ENCODE results near the gene MCF2L2.

MCF2L2 gene

DNA sequence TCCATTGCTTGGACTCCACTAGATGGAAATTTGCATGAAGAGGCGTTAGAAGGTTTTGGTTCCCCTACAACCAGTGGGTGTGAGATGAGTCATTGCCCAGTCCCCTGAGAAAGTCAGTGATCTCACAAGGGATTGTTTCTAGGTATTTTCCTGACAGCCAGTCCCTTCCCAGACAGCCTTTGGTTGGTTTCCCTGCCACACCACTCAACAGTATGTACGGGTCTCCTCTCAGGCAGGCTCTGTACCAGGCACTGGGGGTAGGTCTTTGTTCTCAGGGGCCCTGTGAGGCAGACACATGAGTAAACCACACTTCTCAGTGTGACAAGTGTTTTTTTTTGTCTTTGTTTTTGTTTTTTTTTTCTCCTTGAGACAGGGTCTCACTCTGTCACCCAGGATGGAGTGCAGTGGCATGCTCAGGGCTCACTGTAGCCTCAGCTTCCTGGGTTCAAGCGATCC is 269.8 kb downstream of the MCF2L2 start:
- peak; percentile 38 for DNase-seq

DNA sequence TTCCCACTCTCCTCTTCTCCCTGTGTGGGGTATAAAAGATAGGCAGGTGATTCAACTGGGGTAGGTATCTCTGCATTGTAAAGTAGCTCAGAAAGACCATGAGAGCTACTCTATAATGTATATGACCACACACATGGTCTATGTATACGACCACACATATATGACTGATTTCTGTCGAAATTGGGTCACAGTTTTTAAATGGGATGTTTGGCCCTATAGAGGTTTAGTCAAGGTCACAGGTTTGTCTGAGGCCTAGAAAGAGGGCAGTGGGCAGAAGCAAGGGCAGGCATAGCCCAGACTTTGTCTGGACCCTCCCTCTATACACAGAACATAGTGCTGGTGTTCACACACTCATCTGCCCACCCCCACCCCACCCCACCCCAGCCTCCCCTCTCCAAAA is 270.3 kb downstream of the MCF2L2 start:
- DNase-seq, result no peak

- DNase-seq, result no peak
Observed at GRCh38 chr3:183156266-183156665, 272.2 kb downstream of the MCF2L2 start.

DNA sequence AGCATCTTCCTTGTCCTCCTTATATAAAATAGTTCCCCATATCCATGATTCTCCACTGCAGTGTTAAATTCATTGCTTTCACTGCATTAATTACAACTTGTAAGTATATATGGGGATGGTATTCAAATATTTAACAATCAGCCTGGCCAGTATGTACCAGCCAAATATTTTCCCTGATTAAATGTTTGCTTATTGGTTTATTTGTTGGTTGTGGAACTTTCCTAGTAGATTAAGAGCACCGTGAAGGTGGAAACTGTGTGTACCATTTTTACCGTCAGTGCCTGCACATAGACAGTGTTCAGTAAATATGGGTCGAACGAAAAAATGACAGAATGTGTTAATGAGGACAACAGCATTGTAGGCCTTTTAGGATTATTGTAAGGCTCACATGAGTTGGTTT is 272.9 kb downstream of the MCF2L2 start:
- no peak for DNase-seq

- no peak for DNase-seq
Observed at GRCh38 chr3:183153210-183153950, 275.0 kb downstream of the MCF2L2 start.

- no peak for DNase-seq
Observed at GRCh38 chr3:183151821-183152351, 276.5 kb downstream of the MCF2L2 start.

DNA sequence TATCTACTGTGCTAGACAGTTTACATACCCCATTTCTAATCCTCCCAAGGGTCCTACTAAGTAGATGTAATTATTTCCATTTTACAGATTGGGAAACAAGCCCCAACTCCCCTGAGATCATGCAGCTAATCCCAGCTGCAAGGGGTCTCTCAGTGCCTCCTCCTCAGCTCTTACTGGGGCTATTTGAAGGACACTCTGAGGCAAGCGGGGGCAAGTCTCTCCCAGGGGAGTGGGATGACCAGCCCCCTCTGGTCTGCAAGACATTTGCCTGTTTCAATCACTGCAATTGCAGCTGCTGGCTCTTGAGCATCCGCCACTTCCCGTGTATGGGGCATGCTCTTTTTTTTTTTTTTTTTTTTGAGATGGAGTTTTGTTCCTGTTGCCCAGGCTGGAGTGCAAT is 277.3 kb downstream of the MCF2L2 start:
- no peak for DNase-seq

DNA sequence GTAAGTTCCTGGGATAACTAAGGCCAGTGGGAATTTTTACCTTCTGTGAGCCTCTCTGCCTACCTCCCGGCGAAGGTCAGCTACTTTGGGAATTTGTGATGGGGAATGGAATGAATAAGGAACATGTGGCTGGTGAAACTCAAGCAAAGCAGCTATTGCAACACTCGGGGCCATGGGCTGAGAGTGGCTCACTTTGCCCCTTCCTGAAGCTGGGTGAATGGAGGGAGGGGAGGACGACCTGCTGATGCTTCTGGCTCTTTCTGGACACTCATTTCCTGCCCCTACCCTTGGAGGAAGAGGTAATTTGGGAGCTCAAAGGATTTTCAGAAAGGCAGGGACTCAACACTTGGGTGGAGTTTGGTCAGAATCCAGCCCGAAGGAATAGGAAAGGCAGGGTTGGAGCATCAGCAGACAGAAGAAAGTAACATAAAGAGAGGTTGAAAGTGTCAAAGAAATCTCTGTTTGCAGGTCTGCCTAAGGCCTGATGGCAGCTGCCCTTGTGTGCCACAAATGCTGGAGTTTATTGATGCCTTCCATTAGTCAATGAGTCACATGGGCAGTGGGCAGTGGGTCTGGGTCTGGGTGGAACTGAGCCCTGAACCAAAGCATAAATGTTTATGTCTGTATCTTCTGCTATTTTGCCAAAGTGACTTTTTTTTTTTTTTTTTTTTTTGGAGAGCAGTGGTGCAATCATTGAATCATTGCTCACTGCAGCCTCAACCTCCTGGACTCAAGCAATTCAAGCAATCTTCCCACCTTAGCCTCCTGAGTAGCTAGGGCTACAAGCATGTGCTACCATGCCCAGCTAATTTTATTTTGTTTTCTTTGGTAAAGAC is 278.3 kb downstream of the MCF2L2 start:
- DNase-seq, result no peak

DNA sequence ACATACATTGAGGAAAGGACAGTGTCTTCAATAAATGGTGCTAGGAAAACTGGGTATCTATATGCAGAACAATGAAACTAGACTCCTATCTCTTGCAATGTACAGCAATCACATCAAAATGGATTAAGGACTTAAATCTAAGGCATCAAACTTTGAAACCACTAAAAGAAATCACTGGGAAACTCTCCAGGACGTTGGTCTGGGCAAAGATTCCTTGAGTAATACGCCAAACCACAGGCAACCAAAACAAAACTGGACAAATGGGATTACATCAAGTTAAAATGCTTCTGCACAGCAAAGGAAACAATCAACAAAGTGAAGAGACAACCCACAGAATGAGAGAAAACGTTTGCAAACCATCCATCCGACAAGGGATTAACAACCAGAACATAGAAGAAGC is 280.4 kb downstream of the MCF2L2 start:
- DNase-seq, result no peak

DNA sequence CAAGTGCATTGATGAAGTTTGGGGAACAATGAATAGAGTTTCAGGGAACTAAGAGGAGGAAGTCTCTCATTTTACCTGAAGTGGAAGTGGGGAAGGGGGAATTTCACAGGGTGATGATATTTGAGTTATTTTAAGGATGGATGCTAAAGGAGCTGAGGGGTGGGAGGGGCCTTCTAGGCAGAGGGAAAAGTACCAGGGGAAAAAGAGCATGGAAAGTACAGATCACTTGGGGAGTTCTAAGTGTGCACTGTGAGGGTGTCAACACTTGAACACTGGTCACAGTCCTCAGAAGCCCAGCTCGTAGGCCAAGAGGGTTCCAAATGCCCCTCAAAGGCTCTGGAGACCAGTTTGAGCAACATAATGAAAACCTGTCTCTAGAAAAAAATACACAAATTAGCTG is 284.1 kb downstream of the MCF2L2 start:
- DNase-seq, result no peak

DNA sequence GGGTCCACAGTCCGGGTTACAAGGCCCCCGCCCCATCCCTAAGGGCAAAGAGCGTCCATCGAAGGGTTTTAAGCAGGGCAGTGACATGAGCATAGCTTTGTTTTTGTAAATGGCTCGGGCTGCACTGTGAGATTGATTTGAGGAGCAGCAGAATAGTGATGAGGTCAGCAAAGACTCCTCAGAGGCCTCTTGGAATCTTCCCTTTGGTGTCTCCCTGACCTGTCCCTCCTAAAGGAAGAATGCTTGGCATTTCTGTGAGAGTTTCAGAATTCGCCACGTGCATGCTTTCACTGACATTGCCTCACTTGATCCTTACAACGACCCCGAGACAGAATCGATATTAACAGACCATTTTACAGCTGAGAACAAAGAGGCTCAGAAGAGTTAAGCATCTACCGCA is 286.2 kb downstream of the MCF2L2 start:
- no peak for DNase-seq

GRCh38 chr3:183134844-183135243 is 293.6 kb downstream of the MCF2L2 start:
- no peak for DNase-seq

GRCh38 chr3:183132409-183132808 is 296.0 kb downstream of the MCF2L2 start:
- DNase-seq, result no peak

DNA sequence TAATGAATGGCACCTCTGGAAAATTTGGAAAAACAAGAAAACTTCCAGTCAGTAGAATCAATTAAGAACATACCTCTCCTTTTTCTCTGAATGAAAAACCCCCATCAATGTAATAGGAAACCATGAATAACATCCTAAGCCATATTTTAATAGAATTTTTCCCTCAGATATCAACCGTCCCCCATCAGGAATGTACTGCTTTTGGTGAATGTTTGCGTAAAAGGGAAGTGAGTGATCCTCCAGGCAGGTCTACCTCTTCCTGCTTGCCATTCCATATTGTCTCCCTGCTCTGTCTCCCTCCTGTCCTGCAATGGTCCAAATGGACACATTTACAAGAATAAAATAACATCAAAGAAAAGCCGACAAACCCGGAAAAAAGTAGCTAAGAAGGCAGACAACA is 296.7 kb downstream of the MCF2L2 start:
- DNase-seq, result peak; percentile 73

DNA sequence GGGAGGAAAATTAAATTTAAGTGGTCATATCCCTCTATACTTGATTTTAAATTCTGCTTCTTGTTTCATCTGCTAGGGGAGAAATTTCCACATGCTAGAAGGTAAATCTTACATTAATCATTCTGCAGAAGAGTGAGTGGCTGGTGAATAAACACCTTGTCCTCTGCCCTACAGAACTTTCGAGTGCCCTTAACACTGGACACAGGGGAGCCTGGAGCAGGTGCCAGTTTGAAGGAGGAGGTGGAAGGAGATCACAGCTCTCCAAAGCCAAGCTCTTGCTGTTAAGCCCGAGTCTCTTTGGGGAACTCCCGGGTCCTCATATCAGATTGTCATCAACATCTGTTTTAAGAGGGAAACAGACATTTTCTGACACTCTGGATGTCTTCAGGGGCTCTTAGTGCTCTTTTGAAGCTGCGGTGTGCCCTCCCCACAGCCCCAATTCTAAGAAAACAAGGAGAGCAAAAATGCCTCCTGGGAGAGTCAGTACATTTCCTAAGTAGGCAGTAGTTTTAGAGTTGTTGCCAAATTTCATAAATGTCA is 297.2 kb downstream of the MCF2L2 start:
- no peak for DNase-seq

GRCh38 chr3:183129243-183129642 is 299.2 kb downstream of the MCF2L2 start:
- DNase-seq, result no peak

GRCh38 chr3:183128709-183129108 is 299.7 kb downstream of the MCF2L2 start:
- DNase-seq, result no peak
